Measurements from ENCODE around the gene SH2D4B. TPM values are rescaled to one million over a fixed set of nuclear protein-coding genes. Genes with fewer than 3 reads are reported as not detected.

The SH2D4B gene
- total RNA-seq, 1 donor from 2014 or later = not detected

DNA sequence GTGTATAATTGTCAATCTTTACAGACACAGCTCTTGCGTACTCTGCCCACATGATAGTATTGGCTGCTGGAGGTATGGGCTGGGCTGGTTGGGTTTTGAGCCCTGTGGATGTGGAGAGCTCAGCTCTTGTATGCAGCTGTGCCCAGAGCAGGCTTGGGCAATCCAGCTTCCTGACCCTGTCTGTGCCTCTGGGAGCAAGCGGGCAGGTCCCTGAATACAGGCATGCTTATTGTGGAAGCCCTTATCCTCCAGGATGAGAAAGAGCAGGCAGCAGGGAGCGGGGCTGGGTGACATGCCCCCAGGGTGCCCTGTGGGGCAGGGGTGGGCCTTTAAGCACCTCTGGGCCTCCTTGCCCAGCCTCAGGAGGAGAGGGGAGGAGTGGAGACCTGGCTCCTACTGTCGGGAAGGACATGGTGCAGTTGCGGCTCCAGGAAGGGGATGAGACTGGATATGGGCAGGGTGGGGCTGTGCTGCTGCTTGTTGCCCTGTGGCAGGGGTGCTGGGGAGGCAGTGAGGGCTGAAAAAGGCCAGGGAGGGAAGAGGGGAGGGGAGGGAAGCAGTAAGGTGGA lies 32.7 kb upstream of the SH2D4B start:
- Histone ChIP-seq H3K36me3 (peaks cover 0 to 24% of the 10 kb centered on the region in 2 donors), H3K27ac (peak overlapping the region; percentile 79), H3K4me3 (no peak overlapping the region), H3K4me1 (peaks cover 73% of the 10 kb centered on the region), H3K9me3 (no peaks in the 10 kb centered on the region), H3K27me3 (no peaks in the 10 kb centered on the region)
- no peak for DNase-seq (ENCODE audit: extremely low spot score in 2 of 2)
- TF ChIP-seq POLR2A (IDR thresholded peaks at IDR 0.05) (no peak), POLR2AphosphoS5 (IDR thresholded peaks at IDR 0.05; ENCODE audit: insufficient read depth in 1 of 2, low read depth in 1 of 2) (no peak)
- TF ChIP-seq, protein P1, sequence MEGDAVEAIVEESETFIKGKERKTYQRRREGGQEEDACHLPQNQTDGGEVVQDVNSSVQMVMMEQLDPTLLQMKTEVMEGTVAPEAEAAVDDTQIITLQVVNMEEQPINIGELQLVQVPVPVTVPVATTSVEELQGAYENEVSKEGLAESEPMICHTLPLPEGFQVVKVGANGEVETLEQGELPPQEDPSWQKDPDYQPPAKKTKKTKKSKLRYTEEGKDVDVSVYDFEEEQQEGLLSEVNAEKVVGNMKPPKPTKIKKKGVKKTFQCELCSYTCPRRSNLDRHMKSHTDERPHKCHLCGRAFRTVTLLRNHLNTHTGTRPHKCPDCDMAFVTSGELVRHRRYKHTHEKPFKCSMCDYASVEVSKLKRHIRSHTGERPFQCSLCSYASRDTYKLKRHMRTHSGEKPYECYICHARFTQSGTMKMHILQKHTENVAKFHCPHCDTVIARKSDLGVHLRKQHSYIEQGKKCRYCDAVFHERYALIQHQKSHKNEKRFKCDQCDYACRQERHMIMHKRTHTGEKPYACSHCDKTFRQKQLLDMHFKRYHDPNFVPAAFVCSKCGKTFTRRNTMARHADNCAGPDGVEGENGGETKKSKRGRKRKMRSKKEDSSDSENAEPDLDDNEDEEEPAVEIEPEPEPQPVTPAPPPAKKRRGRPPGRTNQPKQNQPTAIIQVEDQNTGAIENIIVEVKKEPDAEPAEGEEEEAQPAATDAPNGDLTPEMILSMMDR (IDR thresholded peaks at IDR 0.05) = no peak
- intact Hi-C loops (cut with DNase I) = loop anchor here (5.0 kb wide), 2 partner anchors 58 to 123 kb away; no protein-coding TSS in a partner anchor

DNA sequence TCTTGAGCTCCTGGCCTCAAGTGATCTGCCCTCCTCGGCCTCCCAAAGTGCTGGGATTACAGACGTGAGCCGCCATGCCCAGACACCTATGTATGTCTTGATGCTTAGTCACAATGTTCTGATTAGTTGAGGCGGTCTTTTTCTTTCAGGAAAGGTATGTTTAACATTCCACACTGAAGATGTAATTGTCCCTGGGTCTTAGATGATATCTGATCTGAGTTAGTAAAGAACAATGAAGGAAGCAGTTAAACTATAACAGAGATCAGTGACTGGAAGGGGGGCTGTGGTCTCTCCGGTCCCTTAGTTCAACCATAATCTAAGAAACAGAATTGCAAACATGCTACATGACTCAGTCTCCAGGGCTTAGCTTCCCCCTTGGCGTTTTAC lies 31.5 kb upstream of the SH2D4B start:
- Histone ChIP-seq H3K4me1 (peaks cover 61% of the 10 kb centered on the region), H3K9me3 (no peaks in the 10 kb centered on the region), H3K36me3 (peaks cover 0 to 36% of the 10 kb centered on the region in 2 donors), H3K27ac (peak overlapping the region; percentile 79), H3K27me3 (no peaks in the 10 kb centered on the region), H3K4me3 (no peak overlapping the region)
- DNase-seq (ENCODE audit: extremely low spot score in 2 of 2) = no peak
- TF ChIP-seq POLR2AphosphoS5 (IDR thresholded peaks at IDR 0.05; ENCODE audit: insufficient read depth in 1 of 2, low read depth in 1 of 2) = no peak
- no peak for TF ChIP-seq POLR2A (IDR thresholded peaks at IDR 0.05)
- TF ChIP-seq, protein P1 (IDR thresholded peaks at IDR 0.05) = no peak
- intact Hi-C loops (cut with DNase I) = no loop called here

DNA sequence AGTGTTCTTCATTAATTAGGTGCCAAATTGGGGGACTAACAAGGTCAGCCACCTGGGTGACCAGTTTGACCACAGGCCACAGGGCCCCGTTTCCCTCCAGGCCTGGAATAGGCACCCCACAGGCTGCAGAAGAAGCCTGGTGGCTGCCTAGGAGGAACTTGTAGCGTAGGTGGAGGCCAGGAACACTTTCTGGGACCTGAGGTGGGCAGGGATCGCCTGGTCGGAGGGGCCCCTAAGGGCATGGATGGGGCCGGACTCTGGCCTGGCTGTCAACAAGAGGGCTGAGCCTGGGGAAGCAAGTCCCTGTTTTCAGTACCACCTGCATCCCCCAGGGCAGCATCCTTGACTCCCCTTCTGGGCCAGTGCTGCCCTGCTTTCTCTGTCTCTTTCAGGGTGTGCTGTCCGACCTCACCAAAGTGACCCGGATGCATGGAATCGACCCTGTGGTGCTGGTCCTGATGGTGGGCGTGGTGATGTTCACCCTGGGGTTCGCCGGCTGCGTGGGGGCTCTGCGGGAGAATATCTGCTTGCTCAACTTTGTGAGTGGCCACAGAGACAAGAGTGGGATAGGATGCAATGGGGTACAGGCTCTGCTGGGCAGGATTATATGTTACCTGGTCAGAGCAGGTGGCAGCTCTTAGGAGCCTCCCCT lies 30.7 kb upstream of the SH2D4B start:
- peak overlapping the region; percentile 8 for H3K27ac ChIP-seq
- peaks cover 0 to 42% of the 10 kb centered on the region in 2 donors for H3K36me3 ChIP-seq
- no peak for TF ChIP-seq POLR2A (IDR thresholded peaks at IDR 0.05)
- TF ChIP-seq POLR2AphosphoS5 (IDR thresholded peaks at IDR 0.05; ENCODE audit: insufficient read depth in 1 of 2, low read depth in 1 of 2) = no peak
- TF ChIP-seq, protein P1 (IDR thresholded peaks at IDR 0.05) = no peak
- no peaks in the 10 kb centered on the region for H3K27me3 ChIP-seq
- no peak for DNase-seq (ENCODE audit: extremely low spot score in 2 of 2)
- H3K4me3 ChIP-seq = no peak overlapping the region
- intact Hi-C loops (cut with DNase I) = no loop called here
- H3K4me1 ChIP-seq = peaks cover 53% of the 10 kb centered on the region
- H3K9me3 ChIP-seq = no peaks in the 10 kb centered on the region

DNA sequence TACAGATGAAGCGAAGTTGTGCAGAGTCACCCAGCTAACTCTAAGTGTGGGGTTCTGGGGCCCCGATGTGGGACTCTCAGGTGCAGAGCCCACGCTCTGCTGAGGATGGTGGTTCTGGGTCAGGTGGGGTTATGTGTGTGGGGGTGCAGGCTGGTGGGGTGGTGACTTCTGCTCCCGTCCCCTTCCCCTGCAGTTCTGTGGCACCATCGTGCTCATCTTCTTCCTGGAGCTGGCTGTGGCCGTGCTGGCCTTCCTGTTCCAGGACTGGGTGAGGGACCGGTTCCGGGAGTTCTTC lies 28.6 kb upstream of the SH2D4B start:
- no peak overlapping the region for H3K4me3 ChIP-seq
- H3K4me1 ChIP-seq = peaks cover 32% of the 10 kb centered on the region
- H3K36me3 ChIP-seq = peaks cover 0 to 63% of the 10 kb centered on the region in 2 donors
- no peaks in the 10 kb centered on the region for H3K27me3 ChIP-seq
- TF ChIP-seq, protein P1 (IDR thresholded peaks at IDR 0.05) = no peak
- TF ChIP-seq POLR2AphosphoS5 (IDR thresholded peaks at IDR 0.05; ENCODE audit: insufficient read depth in 1 of 2, low read depth in 1 of 2) = no peak
- TF ChIP-seq POLR2A (IDR thresholded peaks at IDR 0.05) = no peak
- intact Hi-C loops (cut with DNase I) = no loop called here
- no peaks in the 10 kb centered on the region for H3K9me3 ChIP-seq
- DNase-seq (ENCODE audit: extremely low spot score in 2 of 2) = no peak
- H3K27ac ChIP-seq = no peak overlapping the region
